Trophoblast cell (in vitro differentiated cells and primary cell): Measurements from ENCODE around the gene KCNMA1.

ENCODE experiments used
- DNase-seq, 2 donors: peaks; one replicate each; pipeline ENCODE4 v3.0.0-alpha.2; 2016
- H2AFZ ChIP-seq: 2 replicates; pipeline ENCODE4 v1.6.1; 2013; ENCODE audit warnings: low read length, moderate library complexity, mild to moderate bottlenecking; ENCODE audit not compliant: insufficient read depth, poor library complexity
- H2AK5ac ChIP-seq: 2 replicates; pipeline ENCODE4 v1.6.1; 2013; ENCODE audit warnings: mild to moderate bottlenecking, low read length
- H2BK120ac ChIP-seq: 2 replicates; pipeline ENCODE4 v1.6.1; 2013; ENCODE audit warnings: low read length, mild to moderate bottlenecking, moderate library complexity; ENCODE audit not compliant: insufficient read depth, poor library complexity
- H2BK12ac ChIP-seq: 2 replicates; pipeline ENCODE4 v1.6.1; 2013; ENCODE audit warnings: mild to moderate bottlenecking, low read length, moderate library complexity
- H2BK5ac ChIP-seq: 2 replicates; pipeline ENCODE4 v1.6.1; 2013; ENCODE audit warnings: low read length, low read depth, moderate library complexity, mild to moderate bottlenecking; ENCODE audit not compliant: poor library complexity
- H3K14ac ChIP-seq: 2 replicates; pipeline ENCODE4 v1.6.1; 2013; ENCODE audit warnings: mild to moderate bottlenecking, low read length
- H3K18ac ChIP-seq: 2 replicates; pipeline ENCODE4 v1.6.1; 2013; ENCODE audit warnings: mild to moderate bottlenecking, low read length
- H3K23ac ChIP-seq: 2 replicates; pipeline ENCODE4 v1.6.1; 2013; ENCODE audit warnings: low read length
- H3K27ac ChIP-seq: 2 replicates; pipeline ENCODE4 v1.5.1; 2013; ENCODE audit warnings: low read depth, mild to moderate bottlenecking, inconsistent platforms, low read length, moderate library complexity
- H3K27me3 ChIP-seq: 2 replicates; pipeline ENCODE4 v1.6.1; 2013; ENCODE audit warnings: inconsistent platforms, mild to moderate bottlenecking, low read length, moderate library complexity; ENCODE audit not compliant: insufficient read depth
- H3K36me3 ChIP-seq, 2 experiments: 1 replicate in 1 of 2; 2 replicates in 1 of 2; pipeline ENCODE4 v1.6.1; 2013; ENCODE audit warnings: low read length in 2 of 2, mild to moderate bottlenecking in 2 of 2, moderate library complexity in 1 of 2; ENCODE audit not compliant: insufficient read depth in 2 of 2, control insufficient read depth in 1 of 2
- H3K4ac ChIP-seq: 2 replicates; pipeline ENCODE4 v1.6.1; 2013; ENCODE audit warnings: low read depth, mild to moderate bottlenecking, low read length, moderate library complexity
- H3K4me1 ChIP-seq, 2 experiments: 1 replicate in 1 of 2; 2 replicates in 1 of 2; pipeline ENCODE4 v1.6.1; 2013; ENCODE audit warnings: low read length in 2 of 2, mild to moderate bottlenecking in 2 of 2, moderate library complexity in 1 of 2; ENCODE audit not compliant: insufficient read depth in 2 of 2, control insufficient read depth in 1 of 2
- H3K4me2 ChIP-seq: 2 replicates; pipeline ENCODE4 v1.6.1; 2013; ENCODE audit warnings: inconsistent platforms, mild to moderate bottlenecking, low read length, moderate library complexity
- H3K4me3 ChIP-seq: 2 replicates; pipeline ENCODE4 v1.5.1; 2013; ENCODE audit warnings: mild to moderate bottlenecking, low read depth, low read length, inconsistent platforms
- H3K79me1 ChIP-seq: one replicate; pipeline ENCODE4 v1.6.1; 2013; ENCODE audit warnings: low read length
- H3K79me2 ChIP-seq: 2 replicates; pipeline ENCODE4 v1.6.1; 2013; ENCODE audit warnings: low read length, mild to moderate bottlenecking; ENCODE audit not compliant: control insufficient read depth, insufficient read depth, poor library complexity
- H3K9ac ChIP-seq: 2 replicates; pipeline ENCODE4 v1.6.1; 2013; ENCODE audit warnings: mild to moderate bottlenecking, low read length
- H3K9me3 ChIP-seq: 2 replicates; pipeline ENCODE4 v1.6.1; 2013; ENCODE audit warnings: low read depth, mild to moderate bottlenecking, control low read depth, inconsistent platforms, low read length; ENCODE audit not compliant: insufficient read depth
- H4K12ac ChIP-seq: 2 replicates; pipeline ENCODE4 v1.6.1; 2013; ENCODE audit warnings: low read depth, mild to moderate bottlenecking, low read length, moderate library complexity
- H4K8ac ChIP-seq: 2 replicates; pipeline ENCODE4 v1.6.1; 2013; ENCODE audit warnings: low read depth, mild to moderate bottlenecking, low read length, moderate library complexity
- H4K91ac ChIP-seq: one replicate; pipeline ENCODE4 v1.6.1; 2013; ENCODE audit warnings: low read depth, mild to moderate bottlenecking, low read length, moderate library complexity
- WGBS: extraction: QIAGEN DNeasy Blood & Tissue Kit; methylation state at CpG from one replicate; pipeline ENCODE4 v1.1.7; 2013; ENCODE audit warnings: missing lambda C conversion rate; ENCODE audit not compliant: insufficient read length, insufficient coverage; ENCODE audit errors: extremely low coverage; 5-methylcytosine and 5-hydroxymethylcytosine counted together

The KCNMA1 gene

GRCh38 chr10:76981251-76981650 is 656.4 kb downstream of the KCNMA1 start:
- no peak overlapping the region for H2BK120ac ChIP-seq
- H4K8ac ChIP-seq, result no peak overlapping the region
- H3K4me1 ChIP-seq, result no peaks in the 10 kb centered on the region
- H2BK12ac ChIP-seq, result no peak overlapping the region
- no CpG with 5 or more reads among the region's 7 CpGs for WGBS
- H3K4me2 ChIP-seq, result no peak overlapping the region
- H4K12ac ChIP-seq, result no peak overlapping the region
- no peaks in the 10 kb centered on the region for H3K79me1 ChIP-seq
- H3K9me3 ChIP-seq, result no peaks in the 10 kb centered on the region
- no peak for DNase-seq
- H3K79me2 ChIP-seq, result no peaks in the 10 kb centered on the region
- no peak overlapping the region for H3K14ac ChIP-seq
- no peak overlapping the region for H3K18ac ChIP-seq
- H3K27ac ChIP-seq, result no peak overlapping the region
- H3K4ac ChIP-seq, result no peak overlapping the region
- no peak overlapping the region for H3K23ac ChIP-seq
- H4K91ac ChIP-seq, result no peak overlapping the region
- H2BK5ac ChIP-seq, result no peak overlapping the region
- no peak overlapping the region for H2AFZ ChIP-seq
- peaks cover 0 to 2% of the 10 kb centered on the region in 2 experiments for H3K36me3 ChIP-seq
- H2AK5ac ChIP-seq, result no peak overlapping the region
- no peaks in the 10 kb centered on the region for H3K27me3 ChIP-seq
- H3K4me3 ChIP-seq, result no peak overlapping the region
- H3K9ac ChIP-seq, result no peak overlapping the region

- H2BK5ac ChIP-seq, result no peak overlapping the region
- no peak overlapping the region for H2BK12ac ChIP-seq
- H2BK120ac ChIP-seq, result no peak overlapping the region
- no peak overlapping the region for H2AK5ac ChIP-seq
- H3K14ac ChIP-seq, result no peak overlapping the region
- no peaks in the 10 kb centered on the region for H3K79me1 ChIP-seq
- no peak overlapping the region for H3K4ac ChIP-seq
- H2AFZ ChIP-seq, result no peak overlapping the region
- no peak overlapping the region for H4K91ac ChIP-seq
- H3K4me3 ChIP-seq, result no peak overlapping the region
- no peaks in the 10 kb centered on the region for H3K27me3 ChIP-seq
- no peak overlapping the region for H4K8ac ChIP-seq
- no peak overlapping the region for H3K27ac ChIP-seq
- H3K4me1 ChIP-seq, result no peaks in the 10 kb centered on the region
- H3K4me2 ChIP-seq, result no peak overlapping the region
- no peaks in the 10 kb centered on the region for H3K79me2 ChIP-seq
- no peak overlapping the region for H3K18ac ChIP-seq
- no peak for DNase-seq
- H3K23ac ChIP-seq, result no peak overlapping the region
- no peak overlapping the region for H3K9ac ChIP-seq
- no peak overlapping the region for H4K12ac ChIP-seq
- peaks cover 2 to 4% of the 10 kb centered on the region in 2 experiments for H3K36me3 ChIP-seq
- no peaks in the 10 kb centered on the region for H3K9me3 ChIP-seq
- no CpG with 5 or more reads among the region's 7 CpGs for WGBS
These were observed 659.7 kb downstream of the KCNMA1 start for GRCh38 chr10:76977901-76978300.

- no peak overlapping the region for H2BK120ac ChIP-seq
These were observed 660.6 kb downstream of the KCNMA1 start for GRCh38 chr10:76977046-76977445.

GRCh38 chr10:76976142-76976541 is 661.5 kb downstream of the KCNMA1 start:
- DNase-seq, result no peak
- peaks cover 0 to 4% of the 10 kb centered on the region in 2 experiments for H3K36me3 ChIP-seq
- no peak overlapping the region for H2AK5ac ChIP-seq
- no peak overlapping the region for H3K4ac ChIP-seq
- H4K8ac ChIP-seq, result no peak overlapping the region
- H3K14ac ChIP-seq, result no peak overlapping the region
- no peak overlapping the region for H3K4me2 ChIP-seq
- no peak overlapping the region for H3K18ac ChIP-seq
- H2BK5ac ChIP-seq, result no peak overlapping the region
- H3K79me1 ChIP-seq, result no peaks in the 10 kb centered on the region
- H3K27ac ChIP-seq, result no peak overlapping the region
- no peak overlapping the region for H2AFZ ChIP-seq
- H4K12ac ChIP-seq, result no peak overlapping the region
- no peak overlapping the region for H4K91ac ChIP-seq
- H3K4me3 ChIP-seq, result no peak overlapping the region
- H3K9ac ChIP-seq, result no peak overlapping the region
- no peak overlapping the region for H2BK120ac ChIP-seq
- no peaks in the 10 kb centered on the region for H3K4me1 ChIP-seq
- H3K79me2 ChIP-seq, result no peaks in the 10 kb centered on the region
- no peaks in the 10 kb centered on the region for H3K27me3 ChIP-seq
- H3K9me3 ChIP-seq, result no peaks in the 10 kb centered on the region
- no peak overlapping the region for H3K23ac ChIP-seq
- no peak overlapping the region for H2BK12ac ChIP-seq
- WGBS, result no CpG with 5 or more reads among the region's 1 CpG

More at GRCh38 chr10:76977046-76977445, 660.6 kb downstream of the KCNMA1 start:
- H2BK5ac ChIP-seq, result no peak overlapping the region
- H3K27me3 ChIP-seq, result no peaks in the 10 kb centered on the region
- no peak overlapping the region for H3K4me3 ChIP-seq
- H4K91ac ChIP-seq, result no peak overlapping the region
- H2AK5ac ChIP-seq, result no peak overlapping the region
- H3K23ac ChIP-seq, result no peak overlapping the region
- no CpG with 5 or more reads among the region's 3 CpGs for WGBS
- H3K79me1 ChIP-seq, result no peaks in the 10 kb centered on the region
- no peaks in the 10 kb centered on the region for H3K79me2 ChIP-seq
- H3K14ac ChIP-seq, result no peak overlapping the region
- H3K9ac ChIP-seq, result no peak overlapping the region
- no peak overlapping the region for H2BK12ac ChIP-seq
- H4K12ac ChIP-seq, result no peak overlapping the region
- no peak overlapping the region for H3K18ac ChIP-seq
- H3K4ac ChIP-seq, result no peak overlapping the region
- H2AFZ ChIP-seq, result no peak overlapping the region
- H3K4me2 ChIP-seq, result no peak overlapping the region
- DNase-seq, result no peak
- H3K4me1 ChIP-seq, result no peaks in the 10 kb centered on the region
- peaks cover 2 to 4% of the 10 kb centered on the region in 2 experiments for H3K36me3 ChIP-seq
- no peaks in the 10 kb centered on the region for H3K9me3 ChIP-seq
- no peak overlapping the region for H3K27ac ChIP-seq
- no peak overlapping the region for H4K8ac ChIP-seq
